ENCODE results near the gene CES5A. TPM values are rescaled to one million over a fixed set of nuclear protein-coding genes. Genes with fewer than 3 reads are reported as not detected.

The CES5A gene
- total RNA-seq, 2 donors from 2014 or later = not detected

DNA sequence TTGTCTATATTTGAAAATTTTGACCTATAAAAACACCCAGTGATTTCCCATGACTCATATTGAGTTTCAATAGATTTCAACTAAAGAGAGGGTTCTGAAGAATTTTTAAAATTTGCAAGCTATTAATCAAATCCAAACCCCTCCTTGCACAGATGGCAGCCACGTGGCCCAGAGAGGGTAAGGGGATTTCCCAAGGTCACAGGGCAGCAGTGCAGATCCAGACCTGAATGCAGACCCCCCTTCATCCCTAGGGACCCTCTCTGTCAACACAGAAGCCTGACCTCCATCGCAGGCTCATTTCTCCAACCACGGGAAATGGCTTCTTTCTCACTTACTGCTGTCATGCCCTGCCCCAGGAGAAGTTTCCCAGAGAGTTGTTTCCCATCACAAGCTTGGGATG lies 24.7 kb upstream of the CES5A start:
- H3K27me3 ChIP-seq = no peaks in the 10 kb centered on the region
- no peak overlapping the region for H3K9ac ChIP-seq (ENCODE audit: low read depth in 2 of 2, low read length in 2 of 2)
- no peaks in the 10 kb centered on the region for H3K36me3 ChIP-seq
- H3K9me3 ChIP-seq = no peaks in the 10 kb centered on the region
- intact Hi-C loops (cut with DNase I) = no loop called here
- H3K4me3 ChIP-seq = no peak overlapping the region
- no peak overlapping the region for H3K27ac ChIP-seq
- TF ChIP-seq, protein P1, sequence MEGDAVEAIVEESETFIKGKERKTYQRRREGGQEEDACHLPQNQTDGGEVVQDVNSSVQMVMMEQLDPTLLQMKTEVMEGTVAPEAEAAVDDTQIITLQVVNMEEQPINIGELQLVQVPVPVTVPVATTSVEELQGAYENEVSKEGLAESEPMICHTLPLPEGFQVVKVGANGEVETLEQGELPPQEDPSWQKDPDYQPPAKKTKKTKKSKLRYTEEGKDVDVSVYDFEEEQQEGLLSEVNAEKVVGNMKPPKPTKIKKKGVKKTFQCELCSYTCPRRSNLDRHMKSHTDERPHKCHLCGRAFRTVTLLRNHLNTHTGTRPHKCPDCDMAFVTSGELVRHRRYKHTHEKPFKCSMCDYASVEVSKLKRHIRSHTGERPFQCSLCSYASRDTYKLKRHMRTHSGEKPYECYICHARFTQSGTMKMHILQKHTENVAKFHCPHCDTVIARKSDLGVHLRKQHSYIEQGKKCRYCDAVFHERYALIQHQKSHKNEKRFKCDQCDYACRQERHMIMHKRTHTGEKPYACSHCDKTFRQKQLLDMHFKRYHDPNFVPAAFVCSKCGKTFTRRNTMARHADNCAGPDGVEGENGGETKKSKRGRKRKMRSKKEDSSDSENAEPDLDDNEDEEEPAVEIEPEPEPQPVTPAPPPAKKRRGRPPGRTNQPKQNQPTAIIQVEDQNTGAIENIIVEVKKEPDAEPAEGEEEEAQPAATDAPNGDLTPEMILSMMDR (IDR thresholded peaks at IDR 0.05) = no peak
- no peaks in the 10 kb centered on the region for H3K4me1 ChIP-seq
- DNase-seq = no peak

DNA sequence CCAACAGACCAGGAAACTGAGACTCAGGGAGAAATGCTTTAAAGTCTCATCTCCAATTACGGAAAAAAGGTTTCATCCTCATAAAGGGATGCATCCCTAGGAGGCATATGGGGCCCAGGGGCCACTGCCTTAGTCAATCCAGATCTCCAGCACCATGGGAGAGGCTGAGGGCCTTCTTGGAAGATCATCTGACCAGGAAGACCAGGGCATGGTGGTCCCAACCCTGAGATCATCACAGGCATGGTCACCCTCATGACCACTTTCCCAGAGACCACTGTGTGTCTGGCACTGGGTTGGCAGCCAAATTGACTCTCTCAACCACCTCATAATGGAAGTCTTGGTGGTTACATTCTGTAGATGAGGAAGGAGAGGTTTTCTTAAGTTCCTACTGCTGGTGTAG lies 23.4 kb upstream of the CES5A start:
- Histone ChIP-seq H3K4me1 (no peaks in the 10 kb centered on the region), H3K9ac (ENCODE audit: low read depth in 2 of 2, low read length in 2 of 2) (no peak overlapping the region), H3K9me3 (no peaks in the 10 kb centered on the region), H3K27ac (no peak overlapping the region), H3K4me3 (no peak overlapping the region), H3K36me3 (no peaks in the 10 kb centered on the region), H3K27me3 (no peaks in the 10 kb centered on the region)
- intact Hi-C loops (cut with DNase I) = no loop called here
- no peak for DNase-seq
- TF ChIP-seq, protein P1 (IDR thresholded peaks at IDR 0.05) = no peak

DNA sequence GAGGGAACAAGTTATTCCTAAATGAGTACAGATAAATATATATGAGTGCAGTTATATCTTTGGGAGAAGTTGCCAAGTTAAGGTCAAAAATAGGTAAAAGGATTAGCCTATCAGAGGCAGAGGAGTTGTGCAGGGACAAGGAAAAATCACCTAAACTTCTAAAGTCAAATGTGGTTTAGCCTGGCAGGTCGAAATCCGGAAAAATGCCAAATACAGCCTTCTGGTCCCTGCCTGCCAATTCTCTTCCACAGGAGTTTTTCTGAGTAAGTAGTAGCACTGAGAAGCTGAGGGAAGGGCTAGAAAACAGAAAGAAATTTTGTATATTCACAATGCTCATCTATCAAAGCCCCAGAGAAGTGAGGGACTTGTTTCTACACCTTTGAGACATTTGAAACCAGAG lies 17.6 kb upstream of the CES5A start:
- Histone ChIP-seq H3K27ac (no peak overlapping the region), H3K27me3 (no peaks in the 10 kb centered on the region), H3K36me3 (no peaks in the 10 kb centered on the region), H3K9me3 (no peaks in the 10 kb centered on the region), H3K4me3 (no peak overlapping the region), H3K9ac (ENCODE audit: low read depth in 2 of 2, low read length in 2 of 2) (no peak overlapping the region), H3K4me1 (no peaks in the 10 kb centered on the region)
- no peak for DNase-seq
- intact Hi-C loops (cut with DNase I) = no loop called here
- TF ChIP-seq, protein P1 (IDR thresholded peaks at IDR 0.05) = no peak

DNA sequence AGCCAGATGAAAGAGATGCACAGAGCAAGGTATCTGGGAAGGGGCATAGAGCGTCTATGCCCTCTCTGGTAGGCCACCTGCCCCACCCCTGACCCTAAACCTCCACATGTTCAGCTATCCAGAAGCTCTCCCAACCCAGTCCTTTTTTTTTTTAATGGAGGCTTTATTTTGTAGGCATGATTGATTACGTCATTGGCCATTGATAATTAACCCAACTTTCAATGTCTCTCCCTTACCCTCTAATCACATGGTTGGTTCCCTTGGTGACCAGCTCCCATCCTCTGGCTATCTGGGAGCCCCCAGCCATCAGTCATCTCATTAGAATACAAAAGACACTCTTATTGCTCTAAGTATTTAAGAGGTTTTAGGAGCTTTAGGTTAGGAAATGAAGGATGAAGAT lies 14.3 kb upstream of the CES5A start:
- intact Hi-C loops (cut with DNase I) = no loop called here
- Histone ChIP-seq H3K4me3 (no peak overlapping the region), H3K36me3 (no peaks in the 10 kb centered on the region), H3K27me3 (no peaks in the 10 kb centered on the region), H3K9ac (ENCODE audit: low read depth in 2 of 2, low read length in 2 of 2) (no peak overlapping the region), H3K27ac (no peak overlapping the region), H3K4me1 (no peaks in the 10 kb centered on the region), H3K9me3 (no peaks in the 10 kb centered on the region)
- TF ChIP-seq, protein P1 (IDR thresholded peaks at IDR 0.05) = no peak
- DNase-seq = no peak

DNA sequence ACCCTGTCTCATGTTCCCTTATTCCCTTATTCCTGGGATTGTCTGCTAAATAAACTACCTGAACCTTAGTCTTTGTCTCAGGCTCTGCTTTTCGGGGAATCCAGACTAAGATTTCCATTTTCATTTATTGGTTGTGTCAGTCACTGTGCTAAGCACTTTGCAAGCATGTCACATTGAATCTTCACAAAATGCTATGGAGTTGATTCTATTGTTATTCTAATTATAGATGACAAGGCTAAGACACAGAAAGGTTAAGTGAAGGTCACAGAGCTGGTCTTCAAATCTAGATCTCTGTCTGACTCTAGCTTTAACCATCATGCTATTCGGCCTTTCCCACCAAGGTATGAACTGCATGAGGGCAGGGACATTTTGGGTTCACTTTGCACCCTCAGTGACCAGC lies 13.4 kb upstream of the CES5A start:
- no peaks in the 10 kb centered on the region for H3K27me3 ChIP-seq
- H3K9ac ChIP-seq (ENCODE audit: low read depth in 2 of 2, low read length in 2 of 2) = no peak overlapping the region
- TF ChIP-seq, protein P1 (IDR thresholded peaks at IDR 0.05) = no peak
- intact Hi-C loops (cut with DNase I) = no loop called here
- DNase-seq = no peak
- H3K27ac ChIP-seq = no peak overlapping the region
- H3K36me3 ChIP-seq = no peaks in the 10 kb centered on the region
- no peaks in the 10 kb centered on the region for H3K4me1 ChIP-seq
- no peak overlapping the region for H3K4me3 ChIP-seq
- no peaks in the 10 kb centered on the region for H3K9me3 ChIP-seq

DNA sequence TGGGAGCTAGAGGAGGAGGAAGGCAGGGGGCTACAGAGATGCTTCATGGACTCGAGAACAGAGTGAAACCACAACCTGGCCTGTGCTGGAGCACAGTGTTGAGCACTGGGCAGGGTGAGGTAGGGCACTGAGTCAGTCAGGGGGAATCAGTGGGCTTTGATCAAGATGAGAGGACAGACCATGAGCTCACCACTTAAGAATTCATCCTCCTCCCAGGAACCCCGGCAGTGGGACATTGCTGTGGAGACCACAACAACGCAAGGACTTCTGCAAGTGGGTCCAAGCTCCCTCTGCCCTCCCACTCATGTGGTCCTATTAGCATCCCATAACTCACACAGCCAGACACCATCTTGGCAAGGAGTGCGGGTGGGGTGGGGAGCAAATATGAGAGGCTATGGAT lies 1.7 kb upstream of the CES5A start:
- DNase-seq = no peak
- TF ChIP-seq, protein P1 (IDR thresholded peaks at IDR 0.05) = no peak
- Histone ChIP-seq H3K9ac (ENCODE audit: low read depth in 2 of 2, low read length in 2 of 2) (no peak overlapping the region), H3K4me3 (no peak overlapping the region), H3K27me3 (no peaks in the 10 kb centered on the region), H3K4me1 (no peaks in the 10 kb centered on the region), H3K27ac (no peak overlapping the region), H3K36me3 (no peaks in the 10 kb centered on the region), H3K9me3 (no peaks in the 10 kb centered on the region)
- intact Hi-C loops (cut with DNase I) = no loop called here
